Neural cell (in vitro differentiated cells): ENCODE measurements around the gene GLI2. TPM values are rescaled to one million over a fixed set of nuclear protein-coding genes. Genes with fewer than 3 reads are reported as not detected.

Experiments used
- H2AFZ ChIP-seq: fragments of 200-600, 300-800 bp; sonication (generic), shearing (Covaris generic); 2 replicates; pipeline ENCODE4 v1.6.0; 2014; ENCODE audit warnings: low read depth, mild to moderate bottlenecking, antibody characterized with exemption, low read length, moderate library complexity
- H3F3A ChIP-seq: fragments of 200-600 bp; shearing (Covaris generic); 2 replicates; pipeline ENCODE4 v1.6.1; 2016; ENCODE audit warnings: mild to moderate bottlenecking, moderate library complexity, mixed read lengths, antibody characterized with exemption, low read length; ENCODE audit not compliant: insufficient read depth, poor library complexity, severe bottlenecking
- H3K27ac ChIP-seq: fragments of 200-600, 300-800 bp; sonication (generic), shearing (Covaris generic); 2 replicates; pipeline ENCODE4 v1.5.1; 2014; ENCODE audit warnings: mild to moderate bottlenecking, low read length, moderate library complexity
- H3K27me3 ChIP-seq: fragments of 300-800, 200-600 bp; sonication (generic), shearing (Covaris generic); 2 replicates; pipeline ENCODE4 v1.6.0; 2014; ENCODE audit warnings: mild to moderate bottlenecking, low read depth, low read length, moderate library complexity; ENCODE audit not compliant: insufficient read depth
- H3K36me3 ChIP-seq: fragments of 300-800, 200-600 bp; sonication (generic), shearing (Covaris generic); 2 replicates; pipeline ENCODE4 v1.5.1; 2014; ENCODE audit warnings: mild to moderate bottlenecking, antibody characterized with exemption, low read length, moderate library complexity; ENCODE audit not compliant: insufficient read depth
- H3K4me2 ChIP-seq: fragments of 300-800, 200-600 bp; sonication (generic), shearing (Covaris generic); 2 replicates; pipeline ENCODE4 v1.6.0; 2014; ENCODE audit warnings: mild to moderate bottlenecking, low read length
- H3K4me3 ChIP-seq: fragments of 300-800, 200-600 bp; sonication (generic), shearing (Covaris generic); 2 replicates; pipeline ENCODE4 v1.5.1; 2014; ENCODE audit warnings: mild to moderate bottlenecking, low read length, moderate library complexity
- H3K79me2 ChIP-seq: fragments of 200-600 bp; shearing (Covaris generic); replicated peaks from 2 replicates; pipeline ENCODE4 v1.6.0; 2014; ENCODE audit warnings: mild to moderate bottlenecking, low read length, moderate library complexity; ENCODE audit not compliant: insufficient read depth
- H3K9ac ChIP-seq: fragments of 300-800, 200-600 bp; sonication (generic), shearing (Covaris generic); 2 replicates; pipeline ENCODE4 v1.6.1; 2016; ENCODE audit warnings: mild to moderate bottlenecking, low read length, mixed read lengths
- H3K9me2 ChIP-seq: fragments of 200-600 bp; shearing (Covaris generic); 2 replicates; pipeline ENCODE4 v1.6.1; 2016; ENCODE audit warnings: mild to moderate bottlenecking, low read length, mixed read lengths; ENCODE audit not compliant: insufficient read depth
- H3K9me3 ChIP-seq: fragments of 200-600, 300-800 bp; sonication (generic), shearing (Covaris generic); 2 replicates; pipeline ENCODE4 v1.6.1; 2016; ENCODE audit warnings: mild to moderate bottlenecking, mixed run types, low read length, moderate library complexity, mixed read lengths
- H4K20me1 ChIP-seq: fragments of 200-600 bp; shearing (Covaris generic); 2 replicates; pipeline ENCODE4 v1.6.1; 2016; ENCODE audit warnings: mild to moderate bottlenecking, mixed run types; ENCODE audit not compliant: insufficient read depth
- EP300 ChIP-seq: fragments of 450-650 bp; conservative IDR thresholded peaks from 2 replicates; pipeline ENCODE4 v1.6.1; 2014; ENCODE audit warnings: antibody characterized with exemption, mild to moderate bottlenecking, moderate library complexity; ENCODE audit not compliant: poor library complexity, severe bottlenecking
- EZH2 ChIP-seq: fragments of 200-600, 300-800 bp; shearing (Covaris generic), sonication (generic); IDR thresholded peaks from 2 replicates; pipeline ENCODE4 v1.6.1; 2014; ENCODE audit warnings: antibody characterized with exemption, low read length, borderline replicate concordance, mild to moderate bottlenecking; ENCODE audit not compliant: insufficient read depth, poor library complexity, severe bottlenecking
- MXI1 ChIP-seq: fragments of 450-650 bp; conservative IDR thresholded peaks from 2 replicates; pipeline ENCODE4 v1.6.1; 2014; ENCODE audit warnings: antibody characterized with exemption, mild to moderate bottlenecking; ENCODE audit not compliant: poor library complexity, severe bottlenecking
- POLR2AphosphoS5 ChIP-seq: IDR thresholded peaks from 2 replicates; pipeline ENCODE4 v1.6.1; 2012
- RAD21 ChIP-seq: fragments of 450-650 bp; conservative IDR thresholded peaks from 2 replicates; pipeline ENCODE4 v1.6.1; 2014; ENCODE audit warnings: antibody characterized with exemption, mild to moderate bottlenecking, moderate library complexity
- SMC3 ChIP-seq: fragments of 450-650 bp; conservative IDR thresholded peaks from 2 replicates; pipeline ENCODE4 v1.6.1; 2014; ENCODE audit warnings: antibody characterized with exemption, mild to moderate bottlenecking, moderate library complexity; ENCODE audit not compliant: poor library complexity
- TAF1 ChIP-seq: IDR thresholded peaks from 2 replicates; pipeline ENCODE4 v1.6.1; 2012; ENCODE audit warnings: low read depth
- polyA plus RNA-seq: library from polyadenylated mRNA; depleted of rRNA; stranded (reverse); fragments of >200 nt; gene quantifications from 2 replicates; pipeline ENCODE4 v1.2.3, GENCODE V29; 2014
- TF ChIP-seq, protein P1 (sequence below): IDR thresholded peaks from 2 replicates; pipeline ENCODE4 v1.6.1; 2012; ENCODE audit warnings: borderline replicate concordance
- TF ChIP-seq, protein P2 (sequence below): fragments of 450-650 bp; IDR thresholded peaks from 2 replicates; pipeline ENCODE4 v1.5.1; 2014; ENCODE audit warnings: antibody characterized with exemption, mild to moderate bottlenecking, moderate library complexity; ENCODE audit not compliant: poor library complexity, severe bottlenecking

GLI2 gene
- polyA plus RNA-seq, 1 donor from 2014 or later = 0.14 TPM

DNA sequence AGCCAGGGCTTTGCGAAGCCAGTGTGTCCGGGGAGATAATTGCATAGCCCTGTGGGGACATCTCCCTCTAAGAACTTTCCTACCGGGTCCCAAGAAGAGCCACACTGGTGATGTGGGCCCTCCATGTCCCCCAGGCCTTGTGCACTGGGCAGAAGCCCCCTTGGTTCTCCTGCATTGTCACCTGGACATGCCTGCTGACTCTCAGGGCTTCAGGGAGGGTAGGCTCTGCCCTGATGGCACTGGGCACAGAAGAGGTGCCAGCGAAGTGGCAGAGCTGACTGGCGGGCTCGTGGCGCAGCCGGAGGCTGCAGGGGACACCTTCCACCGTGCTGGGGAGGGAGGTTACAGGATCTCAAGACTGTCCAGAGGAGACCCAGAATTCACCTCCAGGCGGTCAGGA lies 28.3 kb downstream of the GLI2 start:
- H3K79me2 ChIP-seq = peaks cover 56% of the 10 kb centered on the region
- no peak overlapping the region for H3K4me3 ChIP-seq
- no peaks in the 10 kb centered on the region for H3K9me2 ChIP-seq
- H4K20me1 ChIP-seq = no peaks in the 10 kb centered on the region
- H3K27me3 ChIP-seq = no peaks in the 10 kb centered on the region
- H3K36me3 ChIP-seq = no peaks in the 10 kb centered on the region
- H3K4me2 ChIP-seq = no peak overlapping the region
- H3K9me3 ChIP-seq = no peaks in the 10 kb centered on the region
- H3K27ac ChIP-seq = no peak overlapping the region
- H3K9ac ChIP-seq = no peak overlapping the region
- H3F3A ChIP-seq = no peaks in the 10 kb centered on the region
- no peak overlapping the region for H2AFZ ChIP-seq
- TF ChIP-seq MXI1 = no peak
- TF ChIP-seq, protein P1, sequence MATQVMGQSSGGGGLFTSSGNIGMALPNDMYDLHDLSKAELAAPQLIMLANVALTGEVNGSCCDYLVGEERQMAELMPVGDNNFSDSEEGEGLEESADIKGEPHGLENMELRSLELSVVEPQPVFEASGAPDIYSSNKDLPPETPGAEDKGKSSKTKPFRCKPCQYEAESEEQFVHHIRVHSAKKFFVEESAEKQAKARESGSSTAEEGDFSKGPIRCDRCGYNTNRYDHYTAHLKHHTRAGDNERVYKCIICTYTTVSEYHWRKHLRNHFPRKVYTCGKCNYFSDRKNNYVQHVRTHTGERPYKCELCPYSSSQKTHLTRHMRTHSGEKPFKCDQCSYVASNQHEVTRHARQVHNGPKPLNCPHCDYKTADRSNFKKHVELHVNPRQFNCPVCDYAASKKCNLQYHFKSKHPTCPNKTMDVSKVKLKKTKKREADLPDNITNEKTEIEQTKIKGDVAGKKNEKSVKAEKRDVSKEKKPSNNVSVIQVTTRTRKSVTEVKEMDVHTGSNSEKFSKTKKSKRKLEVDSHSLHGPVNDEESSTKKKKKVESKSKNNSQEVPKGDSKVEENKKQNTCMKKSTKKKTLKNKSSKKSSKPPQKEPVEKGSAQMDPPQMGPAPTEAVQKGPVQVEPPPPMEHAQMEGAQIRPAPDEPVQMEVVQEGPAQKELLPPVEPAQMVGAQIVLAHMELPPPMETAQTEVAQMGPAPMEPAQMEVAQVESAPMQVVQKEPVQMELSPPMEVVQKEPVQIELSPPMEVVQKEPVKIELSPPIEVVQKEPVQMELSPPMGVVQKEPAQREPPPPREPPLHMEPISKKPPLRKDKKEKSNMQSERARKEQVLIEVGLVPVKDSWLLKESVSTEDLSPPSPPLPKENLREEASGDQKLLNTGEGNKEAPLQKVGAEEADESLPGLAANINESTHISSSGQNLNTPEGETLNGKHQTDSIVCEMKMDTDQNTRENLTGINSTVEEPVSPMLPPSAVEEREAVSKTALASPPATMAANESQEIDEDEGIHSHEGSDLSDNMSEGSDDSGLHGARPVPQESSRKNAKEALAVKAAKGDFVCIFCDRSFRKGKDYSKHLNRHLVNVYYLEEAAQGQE = no peak
- no peak for TF ChIP-seq EZH2

DNA sequence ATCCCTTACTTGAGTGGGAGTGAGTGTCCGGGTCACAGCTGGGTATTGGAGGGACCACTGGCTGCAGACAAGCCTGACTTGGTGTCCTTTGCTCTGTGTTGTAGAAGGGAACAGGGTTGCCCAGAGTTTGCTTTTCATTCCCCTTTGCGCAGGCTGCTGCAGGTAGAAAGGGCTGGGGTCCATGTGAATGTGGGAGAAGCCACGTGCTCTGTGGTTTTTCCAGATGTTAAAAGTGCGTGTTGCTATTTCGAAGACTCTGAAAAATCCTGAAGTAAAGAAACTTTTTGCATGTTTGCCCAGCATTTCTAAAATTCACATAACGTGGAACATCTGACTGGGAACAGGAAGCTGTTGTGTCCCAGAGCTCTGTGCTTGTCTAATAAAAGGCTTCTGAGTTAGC lies 28.8 kb downstream of the GLI2 start:
- Histone ChIP-seq H3K79me2 (peaks cover 52% of the 10 kb centered on the region), H3K4me3 (no peak overlapping the region), H3K9me3 (no peaks in the 10 kb centered on the region), H3F3A (no peaks in the 10 kb centered on the region), H3K9me2 (no peaks in the 10 kb centered on the region), H3K27ac (no peak overlapping the region), H3K27me3 (no peaks in the 10 kb centered on the region), H3K36me3 (no peaks in the 10 kb centered on the region), H2AFZ (no peak overlapping the region), H3K9ac (no peak overlapping the region), H3K4me2 (no peak overlapping the region), H4K20me1 (no peaks in the 10 kb centered on the region)
- TF ChIP-seq RAD21 = no peak
- TF ChIP-seq, protein P1 = no peak
- TF ChIP-seq TAF1 = no peak
- TF ChIP-seq EP300 = no peak
- no peak for TF ChIP-seq MXI1
- TF ChIP-seq EZH2 = no peak
- TF ChIP-seq SMC3 = no peak
- TF ChIP-seq POLR2AphosphoS5 = no peak
- TF ChIP-seq, protein P2, sequence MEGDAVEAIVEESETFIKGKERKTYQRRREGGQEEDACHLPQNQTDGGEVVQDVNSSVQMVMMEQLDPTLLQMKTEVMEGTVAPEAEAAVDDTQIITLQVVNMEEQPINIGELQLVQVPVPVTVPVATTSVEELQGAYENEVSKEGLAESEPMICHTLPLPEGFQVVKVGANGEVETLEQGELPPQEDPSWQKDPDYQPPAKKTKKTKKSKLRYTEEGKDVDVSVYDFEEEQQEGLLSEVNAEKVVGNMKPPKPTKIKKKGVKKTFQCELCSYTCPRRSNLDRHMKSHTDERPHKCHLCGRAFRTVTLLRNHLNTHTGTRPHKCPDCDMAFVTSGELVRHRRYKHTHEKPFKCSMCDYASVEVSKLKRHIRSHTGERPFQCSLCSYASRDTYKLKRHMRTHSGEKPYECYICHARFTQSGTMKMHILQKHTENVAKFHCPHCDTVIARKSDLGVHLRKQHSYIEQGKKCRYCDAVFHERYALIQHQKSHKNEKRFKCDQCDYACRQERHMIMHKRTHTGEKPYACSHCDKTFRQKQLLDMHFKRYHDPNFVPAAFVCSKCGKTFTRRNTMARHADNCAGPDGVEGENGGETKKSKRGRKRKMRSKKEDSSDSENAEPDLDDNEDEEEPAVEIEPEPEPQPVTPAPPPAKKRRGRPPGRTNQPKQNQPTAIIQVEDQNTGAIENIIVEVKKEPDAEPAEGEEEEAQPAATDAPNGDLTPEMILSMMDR = no peak
